H9 (cell line): ENCODE results near the gene ATRNL1. TPM values are rescaled to one million over a fixed set of nuclear protein-coding genes. Genes with fewer than 3 reads are reported as not detected.

ENCODE experiments used
- DNase-seq: peaks from one replicate; pipeline ENCODE4 v3.0.0-alpha.2; 2017
- H2AFZ ChIP-seq: one replicate; pipeline ENCODE4 v1.6.1; 2013; ENCODE audit warnings: mild to moderate bottlenecking, low read length, control low read depth, moderate library complexity
- H2AK5ac ChIP-seq: 2 replicates; pipeline ENCODE4 v1.6.1; 2013; ENCODE audit warnings: low read length, control low read depth, mixed read lengths; ENCODE audit not compliant: insufficient read length
- H2BK120ac ChIP-seq: one replicate; pipeline ENCODE4 v1.6.1; 2013; ENCODE audit warnings: low read depth, mild to moderate bottlenecking, low read length, control low read depth, inconsistent platforms; ENCODE audit not compliant: poor library complexity, severe bottlenecking
- H2BK12ac ChIP-seq: 2 replicates; pipeline ENCODE4 v1.6.1; 2013; ENCODE audit warnings: low read length, control low read depth, mixed read lengths, low read depth; ENCODE audit not compliant: insufficient read length
- H2BK15ac ChIP-seq: 2 replicates; pipeline ENCODE4 v1.6.1; 2013; ENCODE audit warnings: low read depth, low read length, control low read depth
- H2BK20ac ChIP-seq: one replicate; pipeline ENCODE4 v1.6.1; 2013; ENCODE audit warnings: low read depth, mild to moderate bottlenecking, low read length, control low read depth, inconsistent platforms; ENCODE audit not compliant: poor library complexity, severe bottlenecking
- H2BK5ac ChIP-seq: 2 replicates; pipeline ENCODE4 v1.6.1; 2013; ENCODE audit warnings: low read length, control low read depth, mixed read lengths; ENCODE audit not compliant: insufficient read length
- H3K14ac ChIP-seq: 2 replicates; pipeline ENCODE4 v1.6.1; 2013; ENCODE audit warnings: low read length, control low read depth; ENCODE audit not compliant: insufficient read depth
- H3K18ac ChIP-seq: 2 replicates; pipeline ENCODE4 v1.6.1; 2013; ENCODE audit warnings: low read depth, mild to moderate bottlenecking, mixed read lengths, low read length, control low read depth; ENCODE audit not compliant: insufficient read length
- H3K23ac ChIP-seq: 2 replicates; pipeline ENCODE4 v1.6.1; 2013; ENCODE audit warnings: low read length, control low read depth, mixed read lengths, low read depth; ENCODE audit not compliant: insufficient read length
- H3K23me2 ChIP-seq: 2 replicates; pipeline ENCODE4 v1.6.1; 2013; ENCODE audit warnings: low read depth, mild to moderate bottlenecking, mixed read lengths, low read length, control low read depth; ENCODE audit not compliant: insufficient read length, poor library complexity, severe bottlenecking
- H3K27ac ChIP-seq: 2 replicates; pipeline ENCODE4 v1.5.1; 2013; ENCODE audit warnings: low read length, control low read depth, mixed read lengths, low read depth; ENCODE audit not compliant: insufficient read length
- H3K27me3 ChIP-seq: 2 replicates; pipeline ENCODE4 v1.6.1; 2013; ENCODE audit warnings: low read length, control low read depth, inconsistent platforms; ENCODE audit not compliant: insufficient read depth
- H3K4ac ChIP-seq: 2 replicates; pipeline ENCODE4 v1.6.1; 2013; ENCODE audit warnings: low read depth, mild to moderate bottlenecking, control low read depth, inconsistent platforms, low read length, moderate library complexity
- H3K4me1 ChIP-seq: 2 replicates; pipeline ENCODE4 v1.6.1; 2013; ENCODE audit warnings: low read length, control low read depth, inconsistent platforms; ENCODE audit not compliant: insufficient read depth
- H3K4me2 ChIP-seq: 2 replicates; pipeline ENCODE4 v1.6.1; 2013; ENCODE audit warnings: low read length, control low read depth, mixed read lengths; ENCODE audit not compliant: insufficient read length, insufficient read depth
- H3K56ac ChIP-seq: 2 replicates; pipeline ENCODE4 v1.6.1; 2013; ENCODE audit warnings: low read depth, mild to moderate bottlenecking, mixed read lengths, low read length, control low read depth; ENCODE audit not compliant: insufficient read length
- H3K79me1 ChIP-seq: 2 replicates; pipeline ENCODE4 v1.6.1; 2013; ENCODE audit warnings: low read depth, mild to moderate bottlenecking, moderate library complexity, low read length, control low read depth, inconsistent platforms; ENCODE audit not compliant: insufficient read depth, poor library complexity, severe bottlenecking
- H3K79me2 ChIP-seq: 2 replicates; pipeline ENCODE4 v1.6.1; 2013; ENCODE audit warnings: low read length, control low read depth, inconsistent platforms; ENCODE audit not compliant: insufficient read depth
- H3K9ac ChIP-seq: 2 replicates; pipeline ENCODE4 v1.6.1; 2013; ENCODE audit warnings: low read length, control low read depth, mixed read lengths; ENCODE audit not compliant: insufficient read length; ENCODE audit errors: extremely low read depth
- H3K9me3 ChIP-seq: one replicate; pipeline ENCODE4 v1.6.1; 2013; ENCODE audit warnings: low read depth, low read length, inconsistent platforms; ENCODE audit not compliant: control insufficient read depth
- H3T11ph ChIP-seq: one replicate; pipeline ENCODE4 v1.6.1; 2013; ENCODE audit warnings: mild to moderate bottlenecking, low read length, control low read depth, inconsistent platforms
- H4K20me1 ChIP-seq: one replicate; pipeline ENCODE4 v1.6.1; 2013; ENCODE audit not compliant: control insufficient read depth, insufficient read length, insufficient read depth
- H4K5ac ChIP-seq: 2 replicates; pipeline ENCODE4 v1.6.1; 2013; ENCODE audit warnings: low read depth, mild to moderate bottlenecking, mixed read lengths, low read length, control low read depth; ENCODE audit not compliant: insufficient read length
- H4K8ac ChIP-seq: replicated peaks from 2 replicates; pipeline ENCODE4 v1.6.1; 2013; ENCODE audit warnings: low read length, control low read depth, mixed read lengths, low read depth; ENCODE audit not compliant: insufficient read length
- H4K91ac ChIP-seq: 2 replicates; pipeline ENCODE4 v1.6.1; 2013; ENCODE audit warnings: low read depth, mild to moderate bottlenecking, moderate library complexity, mixed read lengths, low read length, control low read depth; ENCODE audit not compliant: insufficient read length
- H3K27ac Mint-ChIP-seq, 3 experiments: 2 replicates in 2 of 3; 3 replicates in 1 of 3; pipeline ENCODE4 v1.8.0; 2020 to 2021; ENCODE audit warnings: mixed read lengths in 3 of 3, mild to moderate bottlenecking in 1 of 3, moderate library complexity in 1 of 3
- H3K27me3 Mint-ChIP-seq: 2 replicates; pipeline ENCODE4 v1.8.0; 2021; ENCODE audit warnings: low read depth, mild to moderate bottlenecking, moderate library complexity, mixed read lengths
- H3K36me3 Mint-ChIP-seq, 3 experiments: 2 replicates in 2 of 3; 3 replicates in 1 of 3; pipeline ENCODE4 v1.8.0; 2020 to 2021; ENCODE audit warnings: low read depth in 3 of 3, mixed read lengths in 3 of 3; ENCODE audit not compliant: insufficient read depth in 1 of 3
- H3K4me1 Mint-ChIP-seq, 2 experiments: 2 replicates each; pipeline ENCODE4 v1.8.0; 2020; ENCODE audit warnings: mixed read lengths in 2 of 2
- H3K4me3 Mint-ChIP-seq, 2 experiments: 2 replicates in 1 of 2; 3 replicates in 1 of 2; pipeline ENCODE4 v1.8.0; 2020 to 2021; ENCODE audit warnings: mild to moderate bottlenecking in 2 of 2, mixed read lengths in 2 of 2, moderate library complexity in 1 of 2
- H3K9me3 Mint-ChIP-seq, 2 experiments: 2 replicates in 1 of 2; 3 replicates in 1 of 2; pipeline ENCODE4 v1.8.0; 2020; ENCODE audit warnings: mild to moderate bottlenecking in 2 of 2, mixed read lengths in 2 of 2, moderate library complexity in 1 of 2
- total RNA-seq: library from RNA; stranded (reverse); gene quantifications from 2 replicates; pipeline ENCODE4 v1.2.1, GENCODE V29; 2021
- TF ChIP-seq, protein P1 (sequence below): fragments of 200-600 bp; sonication (generic); conservative IDR thresholded peaks from 3 replicates; pipeline ENCODE4 v1.8.0; 2021; ENCODE audit warnings: antibody characterized with exemption, mild to moderate bottlenecking

Gene ATRNL1
- total RNA-seq, 1 experiment from 2014 or later: 9.2 TPM

DNA sequence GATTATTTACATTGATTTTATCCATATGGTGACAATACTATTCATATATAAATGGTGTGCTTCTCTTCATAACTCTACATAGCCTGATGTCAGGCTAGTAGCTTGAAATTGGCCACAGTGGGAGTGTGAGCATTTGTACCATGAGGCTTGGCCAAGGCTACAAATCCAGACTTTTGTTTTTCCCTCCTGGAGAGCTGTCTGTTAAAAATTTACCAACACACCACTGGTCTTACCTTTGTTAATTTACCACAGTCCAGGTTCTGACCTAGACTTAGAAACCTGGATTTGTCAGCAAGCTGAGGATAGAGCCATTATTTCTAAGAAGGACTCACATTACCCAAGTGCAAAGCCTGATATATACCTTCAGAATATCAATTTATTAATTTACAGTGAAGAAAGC is 45.5 kb upstream of the ATRNL1 start:
- Histone ChIP-seq H3K14ac (no peak overlapping the region), H4K91ac (no peak overlapping the region), H2BK5ac (no peak overlapping the region), H3K9me3 (no peaks in the 10 kb centered on the region), H3K23me2 (no peaks in the 10 kb centered on the region), H2AK5ac (no peak overlapping the region), H2AFZ (no peak overlapping the region), H3K27ac (no peak overlapping the region), H3K23ac (no peak overlapping the region), H3K9ac (no peak overlapping the region), H3K79me2 (no peaks in the 10 kb centered on the region), H3K79me1 (no peaks in the 10 kb centered on the region), H2BK12ac (no peak overlapping the region), H2BK15ac (no peak overlapping the region), H3K4me1 (no peaks in the 10 kb centered on the region; the same call in 1 of the 2 replicates), H3K18ac (no peak overlapping the region), H3T11ph (no peak overlapping the region), H4K5ac (no peak overlapping the region), H3K56ac (no peak overlapping the region), H2BK20ac (no peak overlapping the region), H3K4me2 (no peak overlapping the region), H4K20me1 (no peaks in the 10 kb centered on the region), H3K4ac (no peak overlapping the region), H2BK120ac (no peak overlapping the region), H4K8ac (no peak overlapping the region), H3K27me3 (no peaks in the 10 kb centered on the region)
- H3K4me1 Mint-ChIP-seq: peaks cover 19 to 27% of the 10 kb centered on the region in 2 experiments
- no peak overlapping the region for H3K27ac Mint-ChIP-seq
- no peak for DNase-seq
- no peak overlapping the region for H3K4me3 Mint-ChIP-seq
- no peaks in the 10 kb centered on the region for H3K27me3 Mint-ChIP-seq
- no peaks in the 10 kb centered on the region for H3K9me3 Mint-ChIP-seq
- TF ChIP-seq, protein P1, sequence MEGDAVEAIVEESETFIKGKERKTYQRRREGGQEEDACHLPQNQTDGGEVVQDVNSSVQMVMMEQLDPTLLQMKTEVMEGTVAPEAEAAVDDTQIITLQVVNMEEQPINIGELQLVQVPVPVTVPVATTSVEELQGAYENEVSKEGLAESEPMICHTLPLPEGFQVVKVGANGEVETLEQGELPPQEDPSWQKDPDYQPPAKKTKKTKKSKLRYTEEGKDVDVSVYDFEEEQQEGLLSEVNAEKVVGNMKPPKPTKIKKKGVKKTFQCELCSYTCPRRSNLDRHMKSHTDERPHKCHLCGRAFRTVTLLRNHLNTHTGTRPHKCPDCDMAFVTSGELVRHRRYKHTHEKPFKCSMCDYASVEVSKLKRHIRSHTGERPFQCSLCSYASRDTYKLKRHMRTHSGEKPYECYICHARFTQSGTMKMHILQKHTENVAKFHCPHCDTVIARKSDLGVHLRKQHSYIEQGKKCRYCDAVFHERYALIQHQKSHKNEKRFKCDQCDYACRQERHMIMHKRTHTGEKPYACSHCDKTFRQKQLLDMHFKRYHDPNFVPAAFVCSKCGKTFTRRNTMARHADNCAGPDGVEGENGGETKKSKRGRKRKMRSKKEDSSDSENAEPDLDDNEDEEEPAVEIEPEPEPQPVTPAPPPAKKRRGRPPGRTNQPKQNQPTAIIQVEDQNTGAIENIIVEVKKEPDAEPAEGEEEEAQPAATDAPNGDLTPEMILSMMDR: no peak
- H3K36me3 Mint-ChIP-seq: no peaks in the 10 kb centered on the region
